Hippocampal formation (tissue), 2 donors: ENCODE measurements around the gene PRODH.
"Not testable (repeated sequence)": the region's sequence is repeated elsewhere in the genome, so short reads cannot be mapped to it uniquely, and the experiment has no call there.

Experiments used
- DNase-seq, 2 donors: peaks; one replicate each; lab custom pipeline; 2025; lab: John Stamatoyannopoulos, UW

Gene PRODH

GRCh38 chr22:18954303-18954989, 18.4 kb upstream of the PRODH start:
- DNase-seq = peak in 1 of 2 donors; percentile 41

DNA sequence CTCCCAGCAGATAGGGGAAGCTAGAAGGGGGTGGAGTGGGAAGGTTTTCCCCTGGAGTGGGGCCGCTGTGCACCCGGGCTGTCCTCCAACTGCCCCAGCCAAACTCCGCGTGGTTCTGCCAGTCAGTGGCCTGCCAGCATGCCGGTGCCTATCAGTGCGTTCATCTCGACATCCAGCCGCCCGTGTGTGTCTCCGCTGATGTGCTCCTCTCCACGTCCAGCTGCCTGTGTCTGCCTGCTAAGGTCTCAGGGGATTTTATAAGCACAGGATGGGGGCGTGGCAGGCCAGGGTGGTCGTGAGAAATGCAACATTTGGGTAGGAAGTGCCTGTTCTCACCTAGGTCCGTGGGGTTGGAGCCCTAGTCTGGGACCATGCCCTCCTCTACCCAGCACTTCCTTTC, 17.0 kb upstream of the PRODH start:
- not testable (repeated sequence) for DNase-seq

- no peak for DNase-seq
Measured at GRCh38 chr22:18952022-18952421, 15.9 kb upstream of the PRODH start.

GRCh38 chr22:18950141-18950540, 14.0 kb upstream of the PRODH start:
- DNase-seq = no peak

DNA sequence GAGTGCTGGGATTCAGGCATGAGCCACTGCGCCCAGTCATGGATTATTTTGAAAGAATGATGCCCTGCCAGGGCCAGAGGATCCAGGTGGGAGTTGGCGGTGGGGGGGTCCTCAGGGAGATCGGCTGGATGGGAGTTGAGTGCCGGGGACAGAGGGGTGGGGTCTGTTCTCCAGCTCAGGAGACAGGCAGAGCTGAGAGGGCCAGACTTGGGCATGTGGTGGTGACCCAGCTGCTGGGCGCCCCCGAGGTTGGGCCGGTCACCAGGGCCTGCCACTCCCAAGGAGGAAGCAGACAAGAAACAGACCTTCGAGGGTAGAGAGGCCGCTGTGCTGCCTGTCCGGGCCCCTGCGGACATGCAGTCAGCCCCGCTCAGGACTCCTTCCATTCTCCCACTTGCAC, 11.8 kb upstream of the PRODH start:
- DNase-seq = no peak

- not testable (repeated sequence) for DNase-seq
Measured at GRCh38 chr22:18947105-18947504, 11.0 kb upstream of the PRODH start.

DNA sequence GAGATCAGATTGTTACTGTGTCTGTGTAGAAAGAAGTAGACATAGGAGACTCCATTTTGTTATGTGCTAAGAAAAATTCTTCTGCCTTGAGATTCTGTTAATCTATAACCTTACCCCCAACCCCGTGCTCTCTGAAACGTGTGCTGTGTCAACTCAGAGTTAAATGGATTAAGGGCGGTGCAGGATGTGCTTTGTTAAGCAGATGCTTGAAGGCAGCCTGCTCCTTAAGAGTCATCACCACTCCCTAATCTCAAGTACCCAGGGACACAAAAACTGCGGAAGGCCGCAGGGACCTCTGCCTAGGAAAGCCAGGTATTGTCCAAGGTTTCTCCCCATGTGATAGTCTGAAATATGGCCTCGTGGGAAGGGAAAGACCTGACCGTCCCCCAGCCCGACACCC, 2.6 kb upstream of the PRODH start:
- not testable (repeated sequence) for DNase-seq

DNA sequence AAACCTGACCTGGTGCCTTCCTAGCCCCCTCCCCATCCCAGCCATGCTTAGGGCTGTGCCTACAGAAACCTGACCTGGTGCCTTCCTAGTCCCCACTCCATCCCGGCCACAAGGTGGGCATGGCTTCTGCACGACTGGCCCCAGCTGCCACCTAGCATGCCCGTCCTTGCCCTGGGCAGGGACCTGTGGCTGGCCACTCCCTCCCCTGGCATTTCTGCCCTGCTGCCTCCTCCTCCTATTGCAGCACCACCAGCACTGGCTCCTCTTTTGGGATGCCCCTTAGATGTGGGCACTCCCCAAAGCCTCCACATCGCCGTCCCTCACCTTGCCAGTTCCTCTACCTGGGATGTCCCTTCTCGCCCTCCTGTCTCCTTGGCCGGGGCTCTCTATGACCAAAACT, 1.4 kb downstream of the PRODH start:
- not testable (repeated sequence) for DNase-seq

GRCh38 chr22:18933914-18934313, 2.2 kb downstream of the PRODH start:
- DNase-seq = no peak

DNA sequence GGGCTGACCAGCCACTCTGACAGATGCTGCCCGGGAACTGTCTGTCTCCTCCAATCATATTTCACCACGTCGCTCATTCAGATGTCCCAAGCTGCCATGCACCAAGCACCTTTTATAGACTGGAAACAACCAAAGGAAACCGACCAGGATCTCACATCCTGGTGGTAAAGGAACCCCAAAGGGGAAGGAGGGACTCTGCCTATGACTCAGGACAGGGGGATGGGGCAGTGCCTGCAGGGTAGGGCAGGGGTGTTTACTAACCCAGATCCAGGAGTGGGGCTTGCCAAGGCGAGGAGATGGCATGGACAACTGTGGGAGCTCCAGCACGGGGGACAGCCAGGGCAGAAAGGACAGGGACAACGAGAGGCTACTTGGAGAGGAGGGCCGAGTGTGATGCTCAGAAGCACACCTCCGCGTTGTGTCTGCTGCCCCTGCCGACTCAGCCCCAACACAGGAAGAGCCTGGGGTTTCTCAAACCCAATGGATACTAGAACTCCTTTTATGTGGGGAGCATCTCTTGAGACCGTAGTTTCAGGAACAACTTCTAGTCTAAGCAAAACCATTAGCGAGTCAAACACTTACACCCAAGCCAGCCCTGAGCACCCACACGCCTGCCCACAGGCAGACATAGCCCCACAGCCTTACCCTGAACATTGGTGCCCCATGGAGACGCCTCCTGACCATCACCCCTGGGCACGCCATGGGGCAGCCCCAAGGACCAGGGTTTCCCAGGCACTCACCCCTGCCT, 4.0 kb downstream of the PRODH start:
- DNase-seq = no peak

DNA sequence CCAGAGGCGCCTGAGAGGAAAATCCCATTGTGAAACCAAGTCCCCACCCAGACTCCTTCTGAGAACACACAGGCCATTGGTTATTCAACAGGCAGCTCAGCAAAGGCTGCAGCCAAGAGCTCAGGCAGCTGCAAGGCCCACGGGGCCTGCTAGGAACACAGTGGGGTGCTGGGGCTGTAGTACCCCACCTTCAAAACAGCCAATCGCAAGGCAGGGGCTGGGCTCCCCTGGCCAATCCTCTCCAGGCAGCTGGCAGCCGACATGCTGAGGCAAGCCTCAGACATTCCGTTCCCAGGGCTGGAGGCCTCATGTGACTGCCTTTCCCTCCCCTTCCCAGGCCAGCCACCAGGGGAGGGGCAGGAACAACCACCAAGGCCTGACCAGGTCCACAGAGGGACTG, 6.6 kb downstream of the PRODH start:
- no peak for DNase-seq

GRCh38 chr22:18927573-18927972, 8.5 kb downstream of the PRODH start:
- no peak for DNase-seq

GRCh38 chr22:18927020-18927419, 9.1 kb downstream of the PRODH start:
- no peak for DNase-seq

DNA sequence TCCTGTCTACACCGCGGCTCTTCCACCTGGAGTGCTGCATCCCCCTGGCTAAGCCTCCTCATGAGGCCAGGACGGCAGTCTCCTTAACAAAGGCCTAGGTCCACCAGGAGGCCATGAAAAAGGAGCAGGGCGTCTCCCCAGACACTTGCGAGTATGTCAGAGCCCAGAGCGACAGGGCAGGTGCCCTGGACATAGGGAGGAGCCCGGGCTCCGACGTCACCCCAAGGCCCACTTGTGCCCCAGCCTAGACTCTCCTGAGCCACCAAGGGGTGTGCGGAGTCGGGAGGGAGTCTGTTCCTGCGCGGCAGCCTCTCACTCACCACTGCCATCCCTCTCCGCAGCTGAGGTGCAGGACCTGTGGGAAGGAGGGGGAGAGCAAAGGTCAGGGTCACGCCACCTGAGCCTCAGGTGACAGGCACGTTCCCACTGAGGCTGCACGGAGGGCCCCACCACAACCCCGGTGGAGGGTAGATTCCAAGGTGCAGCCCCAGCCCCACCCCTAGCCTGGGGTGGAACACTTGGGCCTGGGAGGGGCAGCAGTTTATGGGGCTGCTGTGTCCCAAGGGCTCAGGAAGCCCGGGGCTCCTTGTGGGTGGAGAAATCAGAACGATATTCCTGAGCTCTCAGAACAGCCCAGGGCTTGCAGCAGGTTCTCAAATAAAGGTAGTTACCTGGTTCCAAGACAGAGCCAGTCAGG, 10.6 kb downstream of the PRODH start:
- no peak for DNase-seq

GRCh38 chr22:18920257-18920902, 15.7 kb downstream of the PRODH start:
- not testable (repeated sequence) for DNase-seq

DNA sequence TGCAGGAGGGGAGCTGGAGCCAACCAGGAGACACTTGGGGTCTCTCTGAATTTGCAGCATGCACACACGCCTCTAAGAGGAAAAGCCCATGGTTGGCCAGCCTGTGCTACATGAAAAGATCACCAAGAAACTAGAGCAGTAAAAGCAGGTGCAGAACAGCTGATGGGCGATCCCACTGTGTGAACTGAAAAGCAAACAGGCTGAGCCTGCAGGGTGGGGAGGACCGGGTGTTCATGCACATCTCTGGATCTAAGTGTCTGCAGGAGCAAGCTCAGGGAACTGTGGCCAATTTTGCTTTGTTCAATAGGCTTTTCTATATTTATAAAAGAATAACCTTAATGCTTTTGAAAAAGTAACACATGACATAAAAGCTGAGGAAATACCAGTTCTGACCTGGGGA, 18.3 kb downstream of the PRODH start:
- not testable (repeated sequence) for DNase-seq

DNA sequence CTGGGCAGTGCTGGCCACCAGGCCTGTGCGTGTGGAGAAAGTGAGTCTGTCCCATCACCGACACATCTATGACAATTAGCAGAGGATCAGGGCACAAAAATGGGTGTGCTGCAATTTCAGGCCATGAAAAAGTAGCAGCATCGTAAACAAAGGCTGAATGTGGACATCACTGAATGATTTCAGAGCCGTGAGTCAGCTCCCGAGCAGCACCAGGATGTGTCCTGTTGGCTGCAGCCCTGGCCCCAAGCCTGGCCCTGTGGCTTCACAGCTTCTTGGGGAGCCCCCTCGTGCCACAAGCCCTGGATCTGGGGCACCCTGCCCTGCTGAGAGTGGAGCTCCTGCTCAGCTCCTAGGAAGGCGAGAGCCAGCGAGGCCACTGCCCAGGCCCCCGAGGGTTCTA, 20.5 kb downstream of the PRODH start:
- not testable (repeated sequence) for DNase-seq

DNA sequence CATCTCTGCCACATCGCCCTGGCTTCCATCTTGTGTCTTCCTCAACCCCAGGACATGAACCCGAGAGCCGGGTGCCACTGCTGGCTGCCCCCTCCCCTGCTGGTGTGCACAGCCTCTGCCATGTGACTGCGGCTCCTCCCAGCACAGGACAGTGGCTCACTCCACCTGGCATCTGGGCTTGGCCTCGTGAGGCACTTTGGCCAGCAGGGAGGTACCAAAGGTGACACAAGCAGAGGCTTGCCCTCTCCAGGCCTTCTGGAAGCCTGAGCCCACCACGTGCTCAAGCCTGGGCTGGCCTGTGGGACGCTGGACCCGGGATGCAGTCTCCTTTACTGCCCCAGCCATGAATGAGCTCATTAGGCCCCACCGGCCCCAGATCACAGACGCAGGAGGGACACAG, 21.5 kb downstream of the PRODH start:
- DNase-seq = not testable (repeated sequence)

GRCh38 chr22:18912264-18912946, 23.7 kb downstream of the PRODH start:
- DNase-seq = not testable (repeated sequence)

- not testable (repeated sequence) for DNase-seq
Measured at GRCh38 chr22:18911535-18911934, 24.6 kb downstream of the PRODH start.

DNA sequence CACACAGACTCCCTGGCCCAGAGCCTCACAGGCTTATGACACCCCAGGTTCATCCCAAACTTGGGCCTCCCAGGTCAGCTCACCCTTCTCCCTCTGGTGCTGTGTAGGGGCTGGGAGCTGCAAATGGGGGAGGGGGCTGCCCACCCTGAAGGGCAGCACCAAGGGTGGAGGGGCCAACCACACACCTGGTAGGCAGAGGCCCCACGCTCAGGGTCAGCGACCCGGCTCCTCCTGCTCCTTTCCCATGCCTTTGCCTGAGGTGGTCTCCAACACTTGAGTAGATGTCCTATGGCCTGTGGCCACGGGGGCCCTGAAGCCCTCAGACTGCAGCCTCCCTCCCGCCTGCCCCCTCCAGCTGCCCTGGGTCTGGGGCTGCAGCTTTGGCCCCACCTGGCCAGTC, 26.5 kb downstream of the PRODH start:
- no peak for DNase-seq

DNA sequence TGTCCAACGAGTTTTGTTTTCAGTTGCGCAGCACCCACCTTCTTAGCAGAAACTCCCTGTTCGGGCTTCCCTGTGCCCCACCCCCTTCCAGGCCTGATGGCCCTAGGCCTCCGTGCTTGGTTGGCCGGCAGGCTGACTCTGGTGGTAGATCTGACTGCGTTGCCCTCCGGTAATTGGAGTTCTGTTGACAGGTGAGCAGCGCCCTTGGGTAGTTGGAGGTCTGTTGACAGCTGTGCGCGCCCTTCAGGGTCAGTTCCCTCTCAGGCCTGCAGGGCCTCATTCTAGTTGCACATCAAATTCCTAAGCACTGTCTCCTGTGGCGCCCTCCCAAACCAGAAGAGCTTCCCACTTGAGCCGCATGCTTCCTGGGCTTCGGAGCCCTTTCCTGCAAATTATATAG, 29.2 kb downstream of the PRODH start:
- no peak for DNase-seq
